Measurements from ENCODE around the gene ALDH1A1.

ALDH1A1 gene

GRCh38 chr9:72952914-72953313 lies at the start of gene ALDH1A1:
Gene ALDH1A1 (minus strand): TSS chr9:72953053. CDS start chr9:72953000, 53 bp downstream.
- peak; percentile 69 for DNase-seq (ENCODE audit: low spot score)

- no peak for DNase-seq (ENCODE audit: low spot score)
These were observed 49.0 kb upstream of the ALDH1A1 start for GRCh38 chr9:73001860-73002259.

- DNase-seq (ENCODE audit: low spot score) = no peak
These were observed 45.5 kb upstream of the ALDH1A1 start for GRCh38 chr9:72998363-72998762.

- no peak for DNase-seq (ENCODE audit: low spot score)
These were observed 44.6 kb upstream of the ALDH1A1 start for GRCh38 chr9:72997387-72997995.

- DNase-seq (ENCODE audit: low spot score) = no peak
These were observed 43.9 kb upstream of the ALDH1A1 start for GRCh38 chr9:72996684-72997314.

GRCh38 chr9:72996114-72996513 lies 43.3 kb upstream of the ALDH1A1 start:
- DNase-seq (ENCODE audit: low spot score) = no peak

GRCh38 chr9:72995131-72996024 lies 42.5 kb upstream of the ALDH1A1 start:
- no peak for DNase-seq (ENCODE audit: low spot score)

- DNase-seq (ENCODE audit: low spot score) = no peak
These were observed 38.9 kb upstream of the ALDH1A1 start for GRCh38 chr9:72991772-72992171.

- DNase-seq (ENCODE audit: low spot score) = no peak
These were observed 37.7 kb upstream of the ALDH1A1 start for GRCh38 chr9:72990397-72991182.

- no peak for DNase-seq (ENCODE audit: low spot score)
These were observed 33.8 kb upstream of the ALDH1A1 start for GRCh38 chr9:72986522-72987116.

- DNase-seq (ENCODE audit: low spot score) = no peak
These were observed 32.9 kb upstream of the ALDH1A1 start for GRCh38 chr9:72985746-72986145.

GRCh38 chr9:72984991-72985390 lies 32.1 kb upstream of the ALDH1A1 start:
- DNase-seq (ENCODE audit: low spot score) = no peak

GRCh38 chr9:72984226-72984947 lies 31.5 kb upstream of the ALDH1A1 start:
- DNase-seq (ENCODE audit: low spot score) = no peak

GRCh38 chr9:72983512-72984225 lies 30.8 kb upstream of the ALDH1A1 start:
- DNase-seq (ENCODE audit: low spot score) = peak; percentile 69

GRCh38 chr9:72983056-72983455 lies 30.2 kb upstream of the ALDH1A1 start:
- DNase-seq (ENCODE audit: low spot score) = no peak

GRCh38 chr9:72982146-72982799 lies 29.4 kb upstream of the ALDH1A1 start:
- peak; percentile 18 for DNase-seq (ENCODE audit: low spot score)

- no peak for DNase-seq (ENCODE audit: low spot score)
These were observed 28.6 kb upstream of the ALDH1A1 start for GRCh38 chr9:72981433-72981832.

GRCh38 chr9:72980600-72981265 lies 27.9 kb upstream of the ALDH1A1 start:
- no peak for DNase-seq (ENCODE audit: low spot score)

GRCh38 chr9:72980183-72980582 lies 27.3 kb upstream of the ALDH1A1 start:
- no peak for DNase-seq (ENCODE audit: low spot score)
